Measurements from ENCODE around the gene HOMER1. TPM values are rescaled to one million over a fixed set of nuclear protein-coding genes. Genes with fewer than 3 reads are reported as not detected.
"Not testable (repeated sequence)": the region's sequence is repeated elsewhere in the genome, so short reads cannot be mapped to it uniquely, and the experiment has no call there.

HOMER1 gene
- total RNA-seq, 1 donor from 2014 or later: 33.9 TPM

GRCh38 chr5:79401216-79401615, 112.7 kb downstream of the HOMER1 start:
- Histone ChIP-seq H3K27ac (ENCODE audit: low read depth, low read length) (no peak overlapping the region), H3K9me3 (ENCODE audit: control insufficient read depth in 3 of 3, low read length in 3 of 3) (no peaks in the 10 kb centered on the region), H3K9ac (ENCODE audit: low read depth in 1 of 3, low read length in 3 of 3) (no peak overlapping the region), H3K36me3 (ENCODE audit: control insufficient read depth in 3 of 3, insufficient read depth in 3 of 3, low read length in 3 of 3) (no peaks in the 10 kb centered on the region), H3K27me3 (ENCODE audit: control insufficient read depth in 3 of 3, insufficient read depth in 3 of 3, low read length in 3 of 3) (no peaks in the 10 kb centered on the region), H3K4me1 (ENCODE audit: control insufficient read depth in 3 of 3, insufficient read depth in 3 of 3, low read length in 3 of 3) (no peaks in the 10 kb centered on the region), H3K4me3 (ENCODE audit: low read length in 3 of 3) (no peak overlapping the region)

- Histone ChIP-seq H3K4me3 (ENCODE audit: low read length in 3 of 3) (no peak overlapping the region), H3K27ac (ENCODE audit: low read depth, low read length) (no peak overlapping the region), H3K36me3 (ENCODE audit: control insufficient read depth in 3 of 3, insufficient read depth in 3 of 3, low read length in 3 of 3) (peaks cover 5 to 10% (median 8%) of the 10 kb centered on the region in 3 donors), H3K9me3 (ENCODE audit: control insufficient read depth in 3 of 3, low read length in 3 of 3) (no peaks in the 10 kb centered on the region), H3K9ac (ENCODE audit: low read depth in 1 of 3, low read length in 3 of 3) (no peak overlapping the region), H3K27me3 (ENCODE audit: control insufficient read depth in 3 of 3, insufficient read depth in 3 of 3, low read length in 3 of 3) (no peaks in the 10 kb centered on the region), H3K4me1 (ENCODE audit: control insufficient read depth in 3 of 3, insufficient read depth in 3 of 3, low read length in 3 of 3) (no peaks in the 10 kb centered on the region)
These were observed 114.9 kb downstream of the HOMER1 start for GRCh38 chr5:79399046-79399445.

GRCh38 chr5:79397080-79397479, 116.9 kb downstream of the HOMER1 start:
- Histone ChIP-seq H3K9me3 (ENCODE audit: control insufficient read depth in 3 of 3, low read length in 3 of 3) (no peaks in the 10 kb centered on the region), H3K9ac (ENCODE audit: low read depth in 1 of 3, low read length in 3 of 3) (no peak overlapping the region), H3K4me3 (ENCODE audit: low read length in 3 of 3) (no peak overlapping the region), H3K4me1 (ENCODE audit: control insufficient read depth in 3 of 3, insufficient read depth in 3 of 3, low read length in 3 of 3) (no peaks in the 10 kb centered on the region), H3K27me3 (ENCODE audit: control insufficient read depth in 3 of 3, insufficient read depth in 3 of 3, low read length in 3 of 3) (no peaks in the 10 kb centered on the region), H3K36me3 (ENCODE audit: control insufficient read depth in 3 of 3, insufficient read depth in 3 of 3, low read length in 3 of 3) (peaks cover 5 to 10% (median 8%) of the 10 kb centered on the region in 3 donors), H3K27ac (ENCODE audit: low read depth, low read length) (no peak overlapping the region)

GRCh38 chr5:79396265-79396664, 117.7 kb downstream of the HOMER1 start:
- peaks cover 5 to 10% (median 8%) of the 10 kb centered on the region in 3 donors for H3K36me3 ChIP-seq (ENCODE audit: control insufficient read depth in 3 of 3, insufficient read depth in 3 of 3, low read length in 3 of 3)
- H3K27ac ChIP-seq (ENCODE audit: low read depth, low read length): no peak overlapping the region
- H3K9me3 ChIP-seq (ENCODE audit: control insufficient read depth in 3 of 3, low read length in 3 of 3): no peaks in the 10 kb centered on the region
- H3K27me3 ChIP-seq (ENCODE audit: control insufficient read depth in 3 of 3, insufficient read depth in 3 of 3, low read length in 3 of 3): no peaks in the 10 kb centered on the region
- no peak overlapping the region for H3K9ac ChIP-seq (ENCODE audit: low read depth in 1 of 3, low read length in 3 of 3)
- H3K4me1 ChIP-seq (ENCODE audit: control insufficient read depth in 3 of 3, insufficient read depth in 3 of 3, low read length in 3 of 3): no peaks in the 10 kb centered on the region
- no peak overlapping the region for H3K4me3 ChIP-seq (ENCODE audit: low read length in 3 of 3)

- Histone ChIP-seq H3K27me3 (ENCODE audit: control insufficient read depth in 3 of 3, insufficient read depth in 3 of 3, low read length in 3 of 3) (no peaks in the 10 kb centered on the region), H3K36me3 (ENCODE audit: control insufficient read depth in 3 of 3, insufficient read depth in 3 of 3, low read length in 3 of 3) (peaks cover 5 to 10% (median 8%) of the 10 kb centered on the region in 3 donors), H3K9me3 (ENCODE audit: control insufficient read depth in 3 of 3, low read length in 3 of 3) (no peaks in the 10 kb centered on the region), H3K4me1 (ENCODE audit: control insufficient read depth in 3 of 3, insufficient read depth in 3 of 3, low read length in 3 of 3) (no peaks in the 10 kb centered on the region), H3K9ac (ENCODE audit: low read depth in 1 of 3, low read length in 3 of 3) (no peak overlapping the region), H3K27ac (ENCODE audit: low read depth, low read length) (no peak overlapping the region), H3K4me3 (ENCODE audit: low read length in 3 of 3) (no peak overlapping the region)
These were observed 118.6 kb downstream of the HOMER1 start for GRCh38 chr5:79395296-79395695.

- H3K9ac ChIP-seq (ENCODE audit: low read depth in 1 of 3, low read length in 3 of 3): no peak overlapping the region
- H3K4me3 ChIP-seq (ENCODE audit: low read length in 3 of 3): no peak overlapping the region
- no peaks in the 10 kb centered on the region for H3K9me3 ChIP-seq (ENCODE audit: control insufficient read depth in 3 of 3, low read length in 3 of 3)
- H3K4me1 ChIP-seq (ENCODE audit: control insufficient read depth in 3 of 3, insufficient read depth in 3 of 3, low read length in 3 of 3): no peaks in the 10 kb centered on the region
- H3K27me3 ChIP-seq (ENCODE audit: control insufficient read depth in 3 of 3, insufficient read depth in 3 of 3, low read length in 3 of 3): no peaks in the 10 kb centered on the region
- no peak overlapping the region for H3K27ac ChIP-seq (ENCODE audit: low read depth, low read length)
- H3K36me3 ChIP-seq (ENCODE audit: control insufficient read depth in 3 of 3, insufficient read depth in 3 of 3, low read length in 3 of 3): peaks cover 5 to 10% (median 8%) of the 10 kb centered on the region in 3 donors
These were observed 121.2 kb downstream of the HOMER1 start for GRCh38 chr5:79392776-79393175.

GRCh38 chr5:79386679-79387078, 127.3 kb downstream of the HOMER1 start:
- no peaks in the 10 kb centered on the region for H3K36me3 ChIP-seq (ENCODE audit: control insufficient read depth in 3 of 3, insufficient read depth in 3 of 3, low read length in 3 of 3)
- no peak overlapping the region for H3K9ac ChIP-seq (ENCODE audit: low read depth in 1 of 3, low read length in 3 of 3)
- no peaks in the 10 kb centered on the region for H3K27me3 ChIP-seq (ENCODE audit: control insufficient read depth in 3 of 3, insufficient read depth in 3 of 3, low read length in 3 of 3)
- no peaks in the 10 kb centered on the region for H3K9me3 ChIP-seq (ENCODE audit: control insufficient read depth in 3 of 3, low read length in 3 of 3)
- no peaks in the 10 kb centered on the region for H3K4me1 ChIP-seq (ENCODE audit: control insufficient read depth in 3 of 3, insufficient read depth in 3 of 3, low read length in 3 of 3)
- H3K27ac ChIP-seq (ENCODE audit: low read depth, low read length): no peak overlapping the region
- H3K4me3 ChIP-seq (ENCODE audit: low read length in 3 of 3): no peak overlapping the region

- not testable (repeated sequence) for H3K27me3 ChIP-seq (ENCODE audit: control insufficient read depth in 3 of 3, insufficient read depth in 3 of 3, low read length in 3 of 3); H3K27ac ChIP-seq (ENCODE audit: low read depth, low read length); H3K36me3 ChIP-seq (ENCODE audit: control insufficient read depth in 3 of 3, insufficient read depth in 3 of 3, low read length in 3 of 3); H3K9me3 ChIP-seq (ENCODE audit: control insufficient read depth in 3 of 3, low read length in 3 of 3); H3K9ac ChIP-seq (ENCODE audit: low read depth in 1 of 3, low read length in 3 of 3); H3K4me1 ChIP-seq (ENCODE audit: control insufficient read depth in 3 of 3, insufficient read depth in 3 of 3, low read length in 3 of 3); H3K4me3 ChIP-seq (ENCODE audit: low read length in 3 of 3)
These were observed 128.8 kb downstream of the HOMER1 start for GRCh38 chr5:79385126-79385525.

- Histone ChIP-seq H3K4me3 (ENCODE audit: low read length in 3 of 3) (no peak overlapping the region), H3K27me3 (ENCODE audit: control insufficient read depth in 3 of 3, insufficient read depth in 3 of 3, low read length in 3 of 3) (no peaks in the 10 kb centered on the region), H3K9ac (ENCODE audit: low read depth in 1 of 3, low read length in 3 of 3) (no peak overlapping the region), H3K4me1 (ENCODE audit: control insufficient read depth in 3 of 3, insufficient read depth in 3 of 3, low read length in 3 of 3) (peaks cover 4 to 6% (median 4%) of the 10 kb centered on the region in 3 donors), H3K27ac (ENCODE audit: low read depth, low read length) (no peak overlapping the region), H3K9me3 (ENCODE audit: control insufficient read depth in 3 of 3, low read length in 3 of 3) (peaks cover 0 to 2% (median 0%) of the 10 kb centered on the region in 3 donors), H3K36me3 (ENCODE audit: control insufficient read depth in 3 of 3, insufficient read depth in 3 of 3, low read length in 3 of 3) (no peaks in the 10 kb centered on the region)
These were observed 135.3 kb downstream of the HOMER1 start for GRCh38 chr5:79378510-79379186.

GRCh38 chr5:79357398-79357797, 156.5 kb downstream of the HOMER1 start:
- no peak overlapping the region for H3K27ac ChIP-seq (ENCODE audit: low read depth, low read length)
- no peaks in the 10 kb centered on the region for H3K27me3 ChIP-seq (ENCODE audit: control insufficient read depth in 3 of 3, insufficient read depth in 3 of 3, low read length in 3 of 3)
- no peaks in the 10 kb centered on the region for H3K9me3 ChIP-seq (ENCODE audit: control insufficient read depth in 3 of 3, low read length in 3 of 3)
- no peak overlapping the region for H3K9ac ChIP-seq (ENCODE audit: low read depth in 1 of 3, low read length in 3 of 3)
- no peaks in the 10 kb centered on the region for H3K36me3 ChIP-seq (ENCODE audit: control insufficient read depth in 3 of 3, insufficient read depth in 3 of 3, low read length in 3 of 3)
- no peaks in the 10 kb centered on the region for H3K4me1 ChIP-seq (ENCODE audit: control insufficient read depth in 3 of 3, insufficient read depth in 3 of 3, low read length in 3 of 3)
- H3K4me3 ChIP-seq (ENCODE audit: low read length in 3 of 3): no peak overlapping the region

All from skeletal muscle tissue (tissue), 4 donors.